ENCODE measurements around the gene FNDC1.

GRCh38 chr6:159321267-159321666 lies 152.1 kb downstream of the FNDC1 start:
- TF ChIP-seq POLR2A (IDR thresholded peaks at IDR 0.05) (no peak), CTCF (IDR thresholded peaks at IDR 0.05) (no peak)

Measured in heart left ventricle (tissue), 13 donors.